Activated naive CD8-positive, alpha-beta T cell treated with anti-CD3 and anti-CD28 coated beads, Interleukin-2, amount 50 U/mL, for 24 hours (primary cell): Measurements from ENCODE around the gene SMOC2.

Experiments used
- ATAC-seq: fragments of 150-1000 bp; cut with Tn5 transposase; one replicate; pipeline ENCODE4 v1.10.0; 2021
- DNase-seq: peaks from one replicate; pipeline ENCODE4 v3.0.0; 2021
- H3K27ac Mint-ChIP-seq: one replicate; pipeline ENCODE4 v1.8.0; 2021; ENCODE audit warnings: mild to moderate bottlenecking, mixed read lengths
- H3K27me3 Mint-ChIP-seq: one replicate; pipeline ENCODE4 v1.8.0; 2021; ENCODE audit warnings: mixed read lengths
- H3K36me3 Mint-ChIP-seq: one replicate; pipeline ENCODE4 v1.8.0; 2021; ENCODE audit warnings: low read depth, mixed read lengths
- H3K4me1 Mint-ChIP-seq: one replicate; pipeline ENCODE4 v1.8.0; 2021; ENCODE audit warnings: mixed read lengths
- H3K4me3 Mint-ChIP-seq: one replicate; pipeline ENCODE4 v1.8.0; 2021; ENCODE audit warnings: mild to moderate bottlenecking, moderate library complexity, mixed read lengths
- H3K9me3 Mint-ChIP-seq: one replicate; pipeline ENCODE4 v1.8.0; 2021; ENCODE audit warnings: mixed read lengths

SMOC2 gene

DNA sequence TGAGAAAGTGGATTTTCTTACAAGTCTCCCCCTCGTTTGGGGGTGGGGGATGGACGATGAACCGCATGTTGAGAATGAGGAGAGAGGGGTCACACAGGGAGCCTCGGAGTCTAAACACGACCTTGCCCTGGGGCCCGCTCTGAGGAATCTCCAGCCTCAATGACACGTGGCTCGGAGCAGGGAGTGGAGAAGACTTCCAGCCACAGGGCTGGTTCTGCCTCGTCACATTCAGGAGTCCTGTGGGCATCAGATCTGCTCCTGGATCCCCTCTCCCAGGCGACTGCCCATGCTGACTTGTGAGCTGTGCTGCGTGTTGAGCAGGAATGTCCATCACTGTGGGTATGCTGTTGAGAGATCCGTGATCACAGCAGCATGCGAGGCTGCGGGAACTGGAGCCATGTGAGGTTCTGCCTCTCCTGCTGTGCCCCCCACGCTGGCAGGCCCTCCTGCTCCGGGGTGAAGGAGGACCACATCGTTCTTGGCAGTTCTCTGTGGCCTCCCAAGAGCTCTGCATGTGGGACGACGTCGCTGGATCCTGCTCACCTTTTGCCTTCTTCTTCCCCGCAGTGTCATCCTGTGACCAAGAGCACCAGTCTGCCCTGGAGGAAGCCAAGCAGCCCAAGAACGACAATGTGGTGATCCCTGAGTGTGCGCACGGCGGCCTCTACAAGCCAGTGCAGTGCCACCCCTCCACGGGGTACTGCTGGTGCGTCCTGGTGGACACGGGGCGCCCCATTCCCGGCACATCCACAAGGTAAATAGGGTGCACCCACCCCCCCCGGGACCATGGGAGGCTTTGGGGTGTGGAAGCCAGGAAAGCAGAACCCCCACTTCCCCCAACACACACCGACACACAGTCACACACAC is 157.5 kb downstream of the SMOC2 start:
- no peak for ATAC-seq
- no peaks in the 10 kb centered on the region for H3K9me3 Mint-ChIP-seq
- no peak overlapping the region for H3K27ac Mint-ChIP-seq
- no peaks in the 10 kb centered on the region for H3K36me3 Mint-ChIP-seq
- peaks cover 2% of the 10 kb centered on the region for H3K27me3 Mint-ChIP-seq
- no peak overlapping the region for H3K4me3 Mint-ChIP-seq
- no peak for DNase-seq
- H3K4me1 Mint-ChIP-seq = no peaks in the 10 kb centered on the region

DNA sequence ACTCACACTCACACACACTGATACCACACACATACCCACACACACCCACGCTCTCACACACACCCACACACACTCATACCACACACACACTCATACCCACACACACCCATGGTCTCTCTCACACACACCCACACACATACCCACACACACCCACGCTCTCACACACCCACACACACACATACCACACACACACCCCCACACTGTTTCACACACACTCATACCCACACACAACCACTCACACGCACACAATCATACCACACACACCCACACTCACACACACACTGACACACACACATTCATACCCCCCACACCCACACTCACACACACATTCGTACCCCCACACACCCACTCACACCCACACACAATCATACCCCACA is 158.1 kb downstream of the SMOC2 start:
- no peak for ATAC-seq
- no peak overlapping the region for H3K27ac Mint-ChIP-seq
- no peaks in the 10 kb centered on the region for H3K36me3 Mint-ChIP-seq
- no peak overlapping the region for H3K4me3 Mint-ChIP-seq
- no peak for DNase-seq
- peaks cover 2% of the 10 kb centered on the region for H3K27me3 Mint-ChIP-seq
- no peaks in the 10 kb centered on the region for H3K9me3 Mint-ChIP-seq
- H3K4me1 Mint-ChIP-seq = no peaks in the 10 kb centered on the region

GRCh38 chr6:168599769-168600330 is 158.9 kb downstream of the SMOC2 start:
- H3K27me3 Mint-ChIP-seq = peaks cover 2% of the 10 kb centered on the region

GRCh38 chr6:168600381-168600780 is 159.4 kb downstream of the SMOC2 start:
- no peak overlapping the region for H3K4me3 Mint-ChIP-seq
- no peaks in the 10 kb centered on the region for H3K4me1 Mint-ChIP-seq
- DNase-seq (no peak), ATAC-seq (no peak)
- peaks cover 2% of the 10 kb centered on the region for H3K27me3 Mint-ChIP-seq
- no peak overlapping the region for H3K27ac Mint-ChIP-seq
- H3K36me3 Mint-ChIP-seq = no peaks in the 10 kb centered on the region
- no peaks in the 10 kb centered on the region for H3K9me3 Mint-ChIP-seq

More at GRCh38 chr6:168599769-168600330, 158.9 kb downstream of the SMOC2 start:
- ATAC-seq (no peak), DNase-seq (no peak)
- Mint-ChIP-seq H3K4me1 (no peaks in the 10 kb centered on the region), H3K27ac (no peak overlapping the region), H3K4me3 (no peak overlapping the region), H3K36me3 (no peaks in the 10 kb centered on the region), H3K9me3 (no peaks in the 10 kb centered on the region)

- H3K27me3 Mint-ChIP-seq = peaks cover 2% of the 10 kb centered on the region
- no peak for DNase-seq
- no peak overlapping the region for H3K4me3 Mint-ChIP-seq
- H3K27ac Mint-ChIP-seq = no peak overlapping the region
- ATAC-seq = no peak
- no peaks in the 10 kb centered on the region for H3K4me1 Mint-ChIP-seq
- H3K36me3 Mint-ChIP-seq = no peaks in the 10 kb centered on the region
- no peaks in the 10 kb centered on the region for H3K9me3 Mint-ChIP-seq
These were observed 160.1 kb downstream of the SMOC2 start for GRCh38 chr6:168601111-168601510.

GRCh38 chr6:168601546-168601945 is 160.6 kb downstream of the SMOC2 start:
- no peaks in the 10 kb centered on the region for H3K4me1 Mint-ChIP-seq
- H3K27ac Mint-ChIP-seq = no peak overlapping the region
- no peak for DNase-seq
- peaks cover 2% of the 10 kb centered on the region for H3K27me3 Mint-ChIP-seq
- no peak for ATAC-seq
- H3K36me3 Mint-ChIP-seq = no peaks in the 10 kb centered on the region
- no peak overlapping the region for H3K4me3 Mint-ChIP-seq
- H3K9me3 Mint-ChIP-seq = no peaks in the 10 kb centered on the region

DNA sequence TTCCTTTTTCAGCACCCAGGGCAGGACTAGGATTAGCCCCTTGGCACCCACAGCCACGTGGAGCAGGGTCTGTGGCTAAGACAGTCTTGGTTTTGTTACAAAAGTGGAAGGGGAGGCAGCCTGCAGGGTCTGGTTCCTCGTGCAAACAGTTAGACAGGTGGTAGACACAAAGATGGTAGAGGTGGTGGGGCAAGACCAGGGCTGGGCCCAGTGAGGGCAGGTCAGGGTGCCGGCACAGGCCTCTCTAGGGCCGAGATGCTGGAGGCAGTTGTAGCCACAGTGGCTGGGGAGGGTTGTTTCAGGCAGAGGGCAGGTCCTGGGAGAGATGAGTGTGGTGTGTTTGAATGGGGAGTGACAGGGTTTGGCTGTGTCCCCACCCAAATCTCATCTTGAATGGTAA is 161.6 kb downstream of the SMOC2 start:
- H3K36me3 Mint-ChIP-seq = no peaks in the 10 kb centered on the region
- peaks cover 3% of the 10 kb centered on the region for H3K27me3 Mint-ChIP-seq
- DNase-seq (no peak), ATAC-seq (no peak)
- no peaks in the 10 kb centered on the region for H3K9me3 Mint-ChIP-seq
- no peaks in the 10 kb centered on the region for H3K4me1 Mint-ChIP-seq
- no peak overlapping the region for H3K27ac Mint-ChIP-seq
- H3K4me3 Mint-ChIP-seq = no peak overlapping the region

DNA sequence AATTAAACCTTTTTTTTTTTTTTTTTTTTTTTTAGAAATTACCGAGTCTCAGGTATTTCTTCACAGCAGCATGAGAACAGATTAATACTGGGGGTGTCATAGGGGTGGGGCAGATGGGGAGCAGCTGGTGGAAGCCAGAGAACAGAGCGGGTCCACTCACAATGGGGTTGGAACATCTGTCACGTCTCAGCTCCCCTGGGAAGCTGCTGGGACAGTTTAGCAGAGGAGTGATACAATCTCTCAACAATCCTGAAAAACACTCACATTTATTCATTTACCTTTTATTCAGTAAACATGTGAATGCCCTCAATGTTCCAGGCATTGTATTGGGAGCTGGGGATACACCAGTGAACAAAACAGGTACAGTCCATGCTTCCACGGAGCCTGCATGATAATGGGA is 162.2 kb downstream of the SMOC2 start:
- H3K27ac Mint-ChIP-seq = no peak overlapping the region
- no peaks in the 10 kb centered on the region for H3K4me1 Mint-ChIP-seq
- H3K36me3 Mint-ChIP-seq = no peaks in the 10 kb centered on the region
- H3K4me3 Mint-ChIP-seq = no peak overlapping the region
- DNase-seq (no peak), ATAC-seq (no peak)
- H3K27me3 Mint-ChIP-seq = peaks cover 3% of the 10 kb centered on the region
- H3K9me3 Mint-ChIP-seq = no peaks in the 10 kb centered on the region

DNA sequence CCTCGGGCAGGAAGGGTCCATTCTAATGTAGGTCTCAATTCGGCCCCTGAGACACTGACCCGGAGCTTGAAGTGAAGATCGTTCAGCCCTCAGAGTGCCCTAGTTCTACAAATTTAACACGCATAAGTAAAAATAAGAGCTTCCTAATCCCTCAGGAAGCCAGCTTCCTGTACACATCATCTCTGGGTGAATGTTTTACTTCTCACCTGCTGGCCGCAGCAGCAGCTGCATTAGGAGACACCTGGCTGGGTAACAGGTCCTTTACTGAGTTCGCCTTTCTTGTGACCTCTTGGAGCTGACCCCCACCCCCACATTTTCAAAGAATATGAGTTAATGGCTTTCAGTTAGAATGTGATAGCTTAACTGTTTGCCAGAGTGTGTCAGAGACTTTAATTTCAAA is 165.0 kb downstream of the SMOC2 start:
- no peak for DNase-seq
- Mint-ChIP-seq H3K4me3 (no peak overlapping the region), H3K4me1 (no peaks in the 10 kb centered on the region), H3K36me3 (no peaks in the 10 kb centered on the region), H3K27ac (no peak overlapping the region), H3K27me3 (peaks cover 3% of the 10 kb centered on the region), H3K9me3 (no peaks in the 10 kb centered on the region)
- ATAC-seq = no peak

GRCh38 chr6:168606722-168607121 is 165.7 kb downstream of the SMOC2 start:
- no peak overlapping the region for H3K27ac Mint-ChIP-seq

DNA sequence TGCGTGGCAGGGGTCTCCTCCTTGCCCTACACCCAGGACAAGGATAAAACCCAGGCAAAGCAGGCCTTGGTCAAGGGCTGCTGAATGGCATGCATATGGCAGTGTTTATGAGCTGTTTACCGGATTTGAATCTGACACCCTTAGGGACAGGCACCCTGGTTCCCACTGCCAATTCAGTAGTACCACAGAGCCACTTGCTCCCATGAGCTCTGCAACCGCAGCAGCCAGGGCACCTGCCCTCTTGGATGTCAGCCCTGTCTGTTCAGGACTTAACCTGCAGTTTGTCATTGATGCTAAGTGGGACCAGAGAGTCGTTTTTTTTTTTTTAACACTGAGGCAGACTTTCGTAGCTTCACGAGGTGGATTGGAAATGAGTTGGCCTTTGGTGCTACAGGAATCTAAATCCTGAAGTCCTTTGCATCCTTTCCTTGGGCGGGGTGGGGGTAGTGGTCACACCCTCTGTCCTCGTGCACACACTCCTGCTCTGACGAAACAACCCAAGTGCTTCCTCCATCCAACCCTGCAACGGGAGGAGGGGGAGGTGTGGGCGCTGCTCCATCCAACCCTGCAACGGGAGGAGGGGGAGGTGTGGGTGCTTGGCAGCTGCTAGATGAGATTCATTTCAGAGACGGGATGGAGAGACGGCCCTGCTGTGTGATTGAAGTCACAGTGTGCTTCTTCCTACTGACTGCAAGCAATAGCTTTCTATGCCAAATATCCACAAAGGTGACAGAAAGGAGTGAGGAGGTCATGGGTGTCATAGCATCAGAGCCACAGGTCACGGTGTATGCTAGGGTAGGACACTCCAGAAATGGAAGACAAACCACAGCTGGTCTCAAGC is 166.5 kb downstream of the SMOC2 start:
- ATAC-seq (no peak), DNase-seq (no peak)
- Mint-ChIP-seq H3K9me3 (no peaks in the 10 kb centered on the region), H3K4me1 (no peaks in the 10 kb centered on the region), H3K27ac (no peak overlapping the region), H3K4me3 (no peak overlapping the region), H3K36me3 (no peaks in the 10 kb centered on the region), H3K27me3 (peaks cover 1% of the 10 kb centered on the region)

More at GRCh38 chr6:168606722-168607121, 165.7 kb downstream of the SMOC2 start:
- Mint-ChIP-seq H3K4me1 (no peaks in the 10 kb centered on the region), H3K4me3 (no peak overlapping the region), H3K36me3 (no peaks in the 10 kb centered on the region), H3K27me3 (peaks cover 3% of the 10 kb centered on the region), H3K9me3 (no peaks in the 10 kb centered on the region)
- ATAC-seq (no peak), DNase-seq (no peak)

DNA sequence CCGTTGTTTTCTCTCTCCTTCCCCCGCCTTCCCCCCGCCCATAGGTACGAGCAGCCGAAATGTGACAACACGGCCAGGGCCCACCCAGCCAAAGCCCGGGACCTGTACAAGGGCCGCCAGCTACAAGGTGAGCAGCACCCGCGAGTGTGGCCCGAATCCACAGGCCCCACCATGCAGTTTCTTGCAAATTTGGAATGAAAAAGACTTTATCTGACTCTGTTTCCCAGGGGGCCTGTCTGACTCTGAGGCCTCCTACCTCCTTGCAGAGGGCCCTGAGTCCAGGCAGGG is 167.1 kb downstream of the SMOC2 start:
- peaks cover 1% of the 10 kb centered on the region for H3K27me3 Mint-ChIP-seq
- ATAC-seq (no peak), DNase-seq (no peak)
- no peaks in the 10 kb centered on the region for H3K4me1 Mint-ChIP-seq
- H3K36me3 Mint-ChIP-seq = no peaks in the 10 kb centered on the region
- no peak overlapping the region for H3K27ac Mint-ChIP-seq
- no peaks in the 10 kb centered on the region for H3K9me3 Mint-ChIP-seq
- no peak overlapping the region for H3K4me3 Mint-ChIP-seq

- ATAC-seq (no peak), DNase-seq (no peak)
- Mint-ChIP-seq H3K36me3 (no peaks in the 10 kb centered on the region), H3K27me3 (peaks cover 1% of the 10 kb centered on the region), H3K27ac (no peak overlapping the region), H3K4me1 (no peaks in the 10 kb centered on the region), H3K9me3 (no peaks in the 10 kb centered on the region), H3K4me3 (no peak overlapping the region)
These were observed 168.2 kb downstream of the SMOC2 start for GRCh38 chr6:168609026-168609685.

DNA sequence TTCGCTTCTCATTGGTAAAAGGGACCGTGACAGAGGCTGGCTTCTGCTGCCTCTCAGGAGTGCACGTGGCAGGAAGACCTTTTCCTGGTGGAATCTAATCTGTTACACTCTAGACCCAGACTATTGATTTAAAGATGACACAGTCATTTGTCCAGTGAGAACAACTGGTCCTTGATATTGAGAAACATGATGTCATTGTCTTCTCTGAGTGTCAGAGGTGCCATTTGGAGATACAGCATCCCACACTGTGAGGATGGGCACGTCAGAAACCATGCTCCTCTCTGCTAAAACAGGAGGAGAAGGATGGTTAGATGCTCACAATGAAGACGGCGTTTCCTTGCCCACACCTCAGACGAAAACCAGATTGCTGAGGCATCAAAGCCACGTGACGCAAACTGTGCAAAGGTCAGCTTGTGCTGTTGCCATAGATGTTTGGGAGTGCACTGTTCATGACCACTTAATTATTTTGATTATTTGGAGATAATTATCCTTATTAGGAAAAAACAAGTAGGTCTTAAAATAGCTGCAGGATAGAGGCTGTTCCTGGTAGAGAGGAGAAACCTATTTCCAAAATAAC is 169.0 kb downstream of the SMOC2 start:
- Mint-ChIP-seq H3K4me1 (no peaks in the 10 kb centered on the region), H3K27ac (no peak overlapping the region), H3K9me3 (no peaks in the 10 kb centered on the region), H3K36me3 (no peaks in the 10 kb centered on the region), H3K27me3 (peaks cover 1% of the 10 kb centered on the region), H3K4me3 (no peak overlapping the region)
- DNase-seq = no peak
- no peak for ATAC-seq
